AG04449 (cell line): ENCODE data around the gene GABBR2.
"Not testable (repeated sequence)": the region's sequence is repeated elsewhere in the genome, so short reads cannot be mapped to it uniquely, and the experiment has no call there.

ENCODE experiments used
- CTCF ChIA-PET: fragments of 350-600 bp; formaldehyde crosslinking; extraction: SDS; loops from one replicate; lab custom pipeline; 2021; ENCODE audit warnings: antibody characterized with exemption; lab: Yijun Ruan, JAX
- POLR2A ChIA-PET: fragments of 400-600, 350-600 bp; formaldehyde crosslinking; extraction: SDS; loops from one replicate; lab custom pipeline; 2020; ENCODE audit warnings: antibody characterized with exemption, inconsistent platforms; lab: Yijun Ruan, JAX
- DNase-seq: peaks from one replicate; pipeline ENCODE4 v3.0.0-alpha.2; 2010; ENCODE audit warnings: low read depth, low spot score
- H3K4me3 ChIP-seq: 2 replicates; pipeline ENCODE4 v1.5.1; 2011; ENCODE audit warnings: low read depth, mild to moderate bottlenecking, control low read depth, low read length
- TF ChIP-seq, protein P1 (sequence below): IDR thresholded peaks from one replicate; pipeline ENCODE4 v1.5.1; 2011; ENCODE audit warnings: mild to moderate bottlenecking, moderate library complexity, low read length, control low read depth, inconsistent platforms; ENCODE audit not compliant: insufficient read depth; ENCODE audit errors: missing control alignments

Gene GABBR2

GRCh38 chr9:98589102-98589501 is 119.6 kb downstream of the GABBR2 start:
- no peak for DNase-seq
- TF ChIP-seq, protein P1, sequence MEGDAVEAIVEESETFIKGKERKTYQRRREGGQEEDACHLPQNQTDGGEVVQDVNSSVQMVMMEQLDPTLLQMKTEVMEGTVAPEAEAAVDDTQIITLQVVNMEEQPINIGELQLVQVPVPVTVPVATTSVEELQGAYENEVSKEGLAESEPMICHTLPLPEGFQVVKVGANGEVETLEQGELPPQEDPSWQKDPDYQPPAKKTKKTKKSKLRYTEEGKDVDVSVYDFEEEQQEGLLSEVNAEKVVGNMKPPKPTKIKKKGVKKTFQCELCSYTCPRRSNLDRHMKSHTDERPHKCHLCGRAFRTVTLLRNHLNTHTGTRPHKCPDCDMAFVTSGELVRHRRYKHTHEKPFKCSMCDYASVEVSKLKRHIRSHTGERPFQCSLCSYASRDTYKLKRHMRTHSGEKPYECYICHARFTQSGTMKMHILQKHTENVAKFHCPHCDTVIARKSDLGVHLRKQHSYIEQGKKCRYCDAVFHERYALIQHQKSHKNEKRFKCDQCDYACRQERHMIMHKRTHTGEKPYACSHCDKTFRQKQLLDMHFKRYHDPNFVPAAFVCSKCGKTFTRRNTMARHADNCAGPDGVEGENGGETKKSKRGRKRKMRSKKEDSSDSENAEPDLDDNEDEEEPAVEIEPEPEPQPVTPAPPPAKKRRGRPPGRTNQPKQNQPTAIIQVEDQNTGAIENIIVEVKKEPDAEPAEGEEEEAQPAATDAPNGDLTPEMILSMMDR: no peak
- ChIA-PET POLR2A (no interaction called here), CTCF (no interaction called here)
- H3K4me3 ChIP-seq: no peak overlapping the region

DNA sequence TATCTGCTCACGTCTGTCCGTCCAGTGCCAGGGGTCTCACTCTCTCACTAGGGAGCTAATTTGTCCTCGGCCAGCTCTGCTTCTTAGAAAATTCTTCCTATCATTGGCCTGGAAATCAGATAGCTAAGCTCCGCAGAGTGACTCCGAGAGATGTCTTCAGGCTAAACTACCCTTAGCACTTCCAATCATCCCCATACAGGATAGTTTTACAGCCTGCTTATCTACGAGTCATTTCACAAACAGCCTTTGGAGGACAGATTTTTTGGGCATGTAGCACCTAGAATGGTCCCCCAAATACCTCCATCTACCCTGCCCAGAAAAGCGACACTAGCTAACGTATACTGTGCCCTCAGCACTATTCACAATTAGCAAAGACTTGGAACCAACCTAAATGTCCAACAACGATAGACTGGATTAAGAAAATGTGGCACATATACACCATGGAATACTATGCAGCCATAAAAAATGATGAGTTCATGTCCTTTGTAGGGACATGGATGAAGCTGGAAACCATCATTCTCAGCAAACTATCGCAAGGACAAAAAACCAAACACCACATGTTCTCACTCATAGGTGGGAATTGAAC is 123.8 kb downstream of the GABBR2 start:
- H3K4me3 ChIP-seq, CTCF ChIA-PET, POLR2A ChIA-PET, DNase-seq: not testable (repeated sequence)

DNA sequence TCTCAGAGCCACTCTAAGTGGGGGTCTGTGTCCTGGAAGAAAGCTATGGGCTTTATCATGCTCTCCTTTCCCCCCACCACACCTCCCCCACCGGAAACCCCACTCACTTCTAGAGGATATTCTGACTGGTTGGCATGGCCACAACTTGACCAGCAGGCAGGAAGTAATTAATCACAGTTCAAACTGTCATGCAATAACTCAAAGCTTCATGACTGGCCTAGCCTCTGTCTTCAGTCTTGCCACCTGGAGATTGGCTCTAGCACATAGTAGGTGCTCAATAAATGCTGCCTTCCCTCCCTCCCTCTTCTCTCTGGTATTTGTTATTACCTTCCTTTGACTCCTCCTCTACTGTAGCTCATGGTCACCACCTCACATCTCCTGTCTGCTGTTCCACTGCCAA is 124.7 kb downstream of the GABBR2 start:
- POLR2A ChIA-PET: no interaction called here

GRCh38 chr9:98583417-98583816 is 125.3 kb downstream of the GABBR2 start:
- no peak for DNase-seq
- POLR2A ChIA-PET: no interaction called here
- TF ChIP-seq, protein P1: no peak
- no peak overlapping the region for H3K4me3 ChIP-seq
- CTCF ChIA-PET: no interaction called here

More for the DNA sequence above, 124.7 kb downstream of the GABBR2 start:
- DNase-seq: no peak
- TF ChIP-seq, protein P1: no peak
- CTCF ChIA-PET: interaction anchor here (0.9 kb wide), 1 partner anchor 9 kb away, joined by 3 read pairs; no protein-coding TSS in a partner anchor
- H3K4me3 ChIP-seq: no peak overlapping the region

DNA sequence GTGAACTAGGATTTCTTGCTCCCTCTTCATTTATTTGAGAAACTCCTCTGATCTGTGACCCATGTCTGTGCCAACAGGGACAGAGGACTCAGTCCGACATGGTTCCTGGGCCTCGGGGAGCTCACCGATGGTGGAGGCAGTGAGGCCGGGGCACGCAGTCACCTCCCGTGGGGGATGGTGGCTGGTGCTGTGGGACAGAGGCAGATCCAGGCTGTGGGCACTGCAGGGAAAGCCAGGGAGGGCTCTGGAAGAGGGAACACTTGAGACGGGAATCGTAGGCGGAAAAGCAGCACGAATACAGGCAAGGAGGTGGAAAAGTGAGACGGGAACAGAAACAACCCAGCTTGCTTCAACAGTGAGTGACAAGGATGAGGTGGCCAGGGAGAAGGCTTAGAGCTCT is 127.8 kb downstream of the GABBR2 start:
- CTCF ChIA-PET: no interaction called here
- TF ChIP-seq, protein P1: no peak
- no peak overlapping the region for H3K4me3 ChIP-seq
- no peak for DNase-seq
- POLR2A ChIA-PET: no interaction called here

DNA sequence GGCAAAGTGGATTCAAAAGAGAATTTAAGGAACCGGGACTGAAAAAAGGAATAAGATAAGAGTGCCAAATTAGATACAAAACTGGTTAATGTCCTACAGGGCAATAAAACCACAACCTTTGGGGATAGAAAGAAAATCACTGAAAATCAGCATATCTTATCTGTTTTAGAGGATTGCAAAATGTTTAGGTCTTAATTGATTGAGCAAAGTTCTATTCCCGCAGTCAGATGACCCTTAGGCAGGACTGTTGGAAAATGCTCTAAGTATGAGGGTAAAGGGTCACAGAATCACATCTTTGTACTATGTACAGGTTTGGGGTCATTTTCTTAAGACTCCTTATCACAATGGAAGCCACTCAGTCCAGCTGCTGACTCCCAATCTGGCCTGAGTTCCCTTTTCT is 129.0 kb downstream of the GABBR2 start:
- H3K4me3 ChIP-seq: no peak overlapping the region
- DNase-seq: no peak
- POLR2A ChIA-PET: no interaction called here
- CTCF ChIA-PET: no interaction called here
- TF ChIP-seq, protein P1: no peak

GRCh38 chr9:98577446-98577845 is 131.3 kb downstream of the GABBR2 start:
- TF ChIP-seq, protein P1: no peak
- ChIA-PET CTCF (interaction anchor here (0.8 kb wide), 1 partner anchor 108 kb away, joined by 3 read pairs; no protein-coding TSS in a partner anchor), POLR2A (no interaction called here)
- DNase-seq: no peak
- no peak overlapping the region for H3K4me3 ChIP-seq
